ENCODE measurements around the gene ATP6V1A. TPM values are rescaled to one million over a fixed set of nuclear protein-coding genes. Genes with fewer than 3 reads are reported as not detected.
A peak's percentile ranks its signal among the peaks of the same experiment; 100 is the strongest.

Gene ATP6V1A
- polyA plus RNA-seq, 3 donors, result 35.1 to 295 (median 254) TPM

DNA sequence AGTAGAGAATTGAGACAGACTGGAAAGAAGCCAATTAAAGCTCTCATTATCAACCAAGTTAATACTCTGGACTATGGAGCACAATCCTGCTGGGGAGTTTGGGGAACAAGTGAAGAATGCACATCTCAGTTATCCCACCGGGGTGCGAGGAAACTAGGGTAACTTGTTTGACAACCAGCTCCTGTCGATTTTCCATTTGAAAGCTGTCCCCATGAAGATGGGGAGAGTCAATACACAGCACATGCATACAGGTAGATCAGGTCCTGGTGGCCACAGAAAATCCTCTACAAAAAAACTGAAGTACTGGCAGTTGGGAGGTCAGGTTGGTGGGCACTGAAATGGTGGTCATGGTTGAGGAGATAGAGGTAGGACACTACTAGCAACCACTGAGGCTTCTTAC is 66.0 kb downstream of the ATP6V1A start:
- 90% methylated on average over 3 of the region's 3 CpGs for WGBS (ENCODE audit: insufficient coverage)
- Mint-ChIP-seq H3K27ac (no peak overlapping the region), H3K9me3 (no peaks in the 10 kb centered on the region), H3K4me3 (no peak overlapping the region), H3K36me3 (peaks cover 42 to 51% of the 10 kb centered on the region in 2 donors), H3K27me3 (ENCODE audit: low read depth in 3 of 3) (no peaks in the 10 kb centered on the region), H3K4me1 (peaks cover 2% of the 10 kb centered on the region)
- Histone ChIP-seq H3K36me3 (replicated peaks in 1 of 2; ENCODE audit: control insufficient read depth in 1 of 2, insufficient read depth in 2 of 2, low read length in 2 of 2) (peaks cover 44 to 51% of the 10 kb centered on the region in 2 donors), H3K9ac (ENCODE audit: insufficient read depth, low read length, poor library complexity, severe bottlenecking) (no peak overlapping the region), H3K9me3 (replicated peaks in 1 of 2; ENCODE audit: control insufficient read depth in 1 of 2, insufficient read depth in 1 of 2, low read length in 2 of 2) (no peaks in the 10 kb centered on the region), H4K20me1 (ENCODE audit: insufficient read depth, low read length) (no peaks in the 10 kb centered on the region), H3K4me1 (ENCODE audit: control insufficient read depth in 1 of 2, insufficient read depth in 2 of 2, low read length in 2 of 2) (no peaks in the 10 kb centered on the region), H3K4me3 (replicated peaks in 1 of 3; ENCODE audit: low read depth in 2 of 3, low read length in 3 of 3) (no peak overlapping the region), H2AFZ (ENCODE audit: insufficient read depth, low read depth, low read length, poor library complexity, severe bottlenecking) (no peak overlapping the region), H3K27me3 (ENCODE audit: control insufficient read depth in 2 of 2, insufficient read depth in 2 of 2, low read length in 2 of 2) (no peaks in the 10 kb centered on the region), H3K27ac (ENCODE audit: low read depth in 1 of 2, low read length in 2 of 2) (no peak overlapping the region), H3K4me2 (replicated peaks; ENCODE audit: extremely low read depth, low read length, poor library complexity, severe bottlenecking) (no peak overlapping the region), H3K79me2 (ENCODE audit: insufficient read depth, low read length) (no peaks in the 10 kb centered on the region)
- TF ChIP-seq, protein P1, sequence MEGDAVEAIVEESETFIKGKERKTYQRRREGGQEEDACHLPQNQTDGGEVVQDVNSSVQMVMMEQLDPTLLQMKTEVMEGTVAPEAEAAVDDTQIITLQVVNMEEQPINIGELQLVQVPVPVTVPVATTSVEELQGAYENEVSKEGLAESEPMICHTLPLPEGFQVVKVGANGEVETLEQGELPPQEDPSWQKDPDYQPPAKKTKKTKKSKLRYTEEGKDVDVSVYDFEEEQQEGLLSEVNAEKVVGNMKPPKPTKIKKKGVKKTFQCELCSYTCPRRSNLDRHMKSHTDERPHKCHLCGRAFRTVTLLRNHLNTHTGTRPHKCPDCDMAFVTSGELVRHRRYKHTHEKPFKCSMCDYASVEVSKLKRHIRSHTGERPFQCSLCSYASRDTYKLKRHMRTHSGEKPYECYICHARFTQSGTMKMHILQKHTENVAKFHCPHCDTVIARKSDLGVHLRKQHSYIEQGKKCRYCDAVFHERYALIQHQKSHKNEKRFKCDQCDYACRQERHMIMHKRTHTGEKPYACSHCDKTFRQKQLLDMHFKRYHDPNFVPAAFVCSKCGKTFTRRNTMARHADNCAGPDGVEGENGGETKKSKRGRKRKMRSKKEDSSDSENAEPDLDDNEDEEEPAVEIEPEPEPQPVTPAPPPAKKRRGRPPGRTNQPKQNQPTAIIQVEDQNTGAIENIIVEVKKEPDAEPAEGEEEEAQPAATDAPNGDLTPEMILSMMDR (IDR thresholded peaks at IDR 0.05), result no peak
- intact Hi-C loops (cut with micrococcal nuclease), result no loop called here
- no peak for DNase-seq

DNA sequence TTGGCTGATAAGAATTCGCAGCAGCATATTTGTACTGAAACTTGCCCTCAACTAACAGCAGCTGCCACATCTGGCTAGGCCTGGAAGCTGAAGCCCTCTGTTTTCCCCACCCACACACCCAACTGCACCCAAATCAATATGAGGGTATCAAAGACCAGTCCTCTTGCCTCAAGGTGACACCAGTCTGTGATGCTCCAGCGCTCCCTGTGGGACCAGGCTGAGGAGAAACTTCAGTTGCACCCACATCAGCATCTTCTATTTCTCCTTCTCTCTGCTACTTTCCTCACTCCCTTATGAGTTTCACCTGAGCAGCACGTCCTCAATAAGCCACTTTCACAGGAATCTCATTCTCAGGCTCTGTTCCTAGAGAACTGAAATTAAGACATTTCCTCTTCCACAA is 73.0 kb downstream of the ATP6V1A start:
- no peak overlapping the region for H3K27ac ChIP-seq (ENCODE audit: low read depth in 1 of 2, low read length in 2 of 2)
- no peak overlapping the region for H3K4me3 ChIP-seq (replicated peaks in 1 of 3; ENCODE audit: low read depth in 2 of 3, low read length in 3 of 3)
- H4K20me1 ChIP-seq (ENCODE audit: insufficient read depth, low read length), result no peaks in the 10 kb centered on the region
- no peaks in the 10 kb centered on the region for H3K79me2 ChIP-seq (ENCODE audit: insufficient read depth, low read length)
- H3K27ac Mint-ChIP-seq, result peak overlapping the region in 1 of 7 donors; percentile 33
- WGBS (ENCODE audit: insufficient coverage), result 87% methylated on average over 3 of the region's 3 CpGs
- intact Hi-C loops (cut with micrococcal nuclease), result no loop called here
- H3K36me3 Mint-ChIP-seq, result no peaks in the 10 kb centered on the region
- peaks cover 0 to 2% (median 0%) of the 10 kb centered on the region in 3 donors for H3K27me3 Mint-ChIP-seq (ENCODE audit: low read depth in 3 of 3)
- no peaks in the 10 kb centered on the region for H3K9me3 Mint-ChIP-seq
- no peaks in the 10 kb centered on the region for H3K9me3 ChIP-seq (replicated peaks in 1 of 2; ENCODE audit: control insufficient read depth in 1 of 2, insufficient read depth in 1 of 2, low read length in 2 of 2)
- H3K4me3 Mint-ChIP-seq, result no peak overlapping the region
- TF ChIP-seq, protein P1 (IDR thresholded peaks at IDR 0.05), result no peak
- H3K4me2 ChIP-seq (replicated peaks; ENCODE audit: extremely low read depth, low read length, poor library complexity, severe bottlenecking), result no peak overlapping the region
- DNase-seq, result no peak
- H3K4me1 ChIP-seq (ENCODE audit: control insufficient read depth in 1 of 2, insufficient read depth in 2 of 2, low read length in 2 of 2), result no peaks in the 10 kb centered on the region
- H3K27me3 ChIP-seq (ENCODE audit: control insufficient read depth in 2 of 2, insufficient read depth in 2 of 2, low read length in 2 of 2), result no peaks in the 10 kb centered on the region
- no peak overlapping the region for H2AFZ ChIP-seq (ENCODE audit: insufficient read depth, low read depth, low read length, poor library complexity, severe bottlenecking)
- H3K9ac ChIP-seq (ENCODE audit: insufficient read depth, low read length, poor library complexity, severe bottlenecking), result no peak overlapping the region
- no peaks in the 10 kb centered on the region for H3K36me3 ChIP-seq (replicated peaks in 1 of 2; ENCODE audit: control insufficient read depth in 1 of 2, insufficient read depth in 2 of 2, low read length in 2 of 2)
- H3K4me1 Mint-ChIP-seq, result no peaks in the 10 kb centered on the region
